ENCODE measurements around the gene QRICH1.

The QRICH1 gene

GRCh38 chr3:49032646-49033304 lies 61.1 kb downstream of the QRICH1 start:
- no peak for DNase-seq (ENCODE audit: low read depth)

DNA sequence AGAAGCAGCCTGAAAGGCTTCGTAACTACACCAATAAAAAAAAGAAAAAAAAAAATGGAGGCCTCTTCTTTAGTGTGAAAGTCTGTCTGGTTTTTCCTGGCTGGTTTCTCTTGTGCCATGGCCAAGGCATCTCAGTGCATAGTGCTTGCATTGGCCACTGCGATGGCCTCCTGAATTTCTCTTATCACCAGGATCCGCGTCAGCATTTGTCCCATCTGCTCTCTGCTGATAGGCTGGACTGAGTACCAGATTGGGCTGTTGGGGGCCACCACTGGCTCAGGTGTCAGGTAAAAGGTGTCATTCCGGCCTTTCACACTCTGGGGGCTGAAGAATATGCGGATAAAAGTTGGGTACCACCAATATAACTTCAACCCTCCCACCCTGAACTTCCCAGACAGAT lies 63.5 kb downstream of the QRICH1 start:
- no peak for DNase-seq (ENCODE audit: low read depth)

DNA sequence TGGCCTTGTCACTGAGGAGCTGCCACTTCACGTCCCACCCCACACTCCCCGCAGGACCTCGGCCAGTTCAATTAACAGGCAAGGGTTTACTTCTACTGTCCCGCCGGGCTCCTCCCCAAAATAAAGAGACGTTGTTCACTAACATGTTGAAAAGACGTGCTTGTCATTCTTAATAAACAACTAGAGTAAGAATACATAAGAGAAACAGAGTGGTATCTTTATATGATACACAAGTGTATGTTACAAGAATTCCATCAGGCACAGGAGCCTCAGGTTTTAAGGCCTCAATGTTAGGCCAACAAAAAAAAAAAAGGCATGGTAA lies 64.3 kb downstream of the QRICH1 start:
- DNase-seq (ENCODE audit: low read depth) = no peak

DNA sequence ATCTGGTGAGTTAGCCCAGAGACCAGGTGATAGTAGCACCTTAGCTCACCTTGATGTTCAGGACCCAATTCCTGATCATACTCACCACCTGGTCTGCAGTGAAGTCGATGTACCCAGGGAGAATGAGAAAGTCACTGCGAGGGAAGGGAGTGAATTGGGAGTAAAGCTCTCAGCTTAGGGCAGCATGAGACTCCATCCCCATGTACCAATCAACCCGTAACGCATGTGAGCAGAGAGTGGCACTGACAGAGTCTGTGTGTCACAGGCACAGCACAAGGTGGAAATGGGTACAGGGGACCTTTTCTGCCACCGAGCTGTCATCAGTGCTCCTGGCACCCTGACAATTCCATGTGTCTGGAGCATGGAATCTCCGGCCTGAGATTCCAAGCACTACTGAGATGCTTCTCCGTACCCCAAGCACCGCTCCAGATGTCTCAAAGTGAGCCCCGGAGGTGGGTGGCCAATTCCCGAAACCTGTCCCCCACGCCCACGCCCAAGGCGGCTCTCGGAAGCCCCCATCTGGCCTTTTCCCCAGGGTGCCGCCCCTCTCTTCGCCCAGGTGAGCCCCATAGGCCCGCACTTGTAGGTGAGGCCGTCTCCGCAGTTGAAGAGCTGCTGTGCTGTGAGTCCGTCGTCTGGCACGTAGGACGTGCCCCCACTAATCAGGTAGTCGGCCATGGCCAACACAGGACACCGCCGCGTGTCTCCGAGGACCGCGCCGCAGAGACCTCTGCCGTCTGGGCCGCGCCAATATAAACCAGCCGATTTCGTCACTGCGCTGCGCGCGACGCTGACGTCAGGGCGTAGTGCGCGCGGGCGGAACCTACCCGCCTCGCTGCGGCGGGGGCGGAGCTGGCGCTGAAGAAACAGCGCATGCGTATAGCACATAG lies 65.0 kb downstream of the QRICH1 start, which contains the start of gene IMPDH2:
Gene IMPDH2, minus strand, starts transcription at position 726 of the 890 bp plus-strand sequence. Its CDS starts 48 bp downstream, at position 678.
- DNase-seq (ENCODE audit: low read depth) = peak; percentile 79

DNA sequence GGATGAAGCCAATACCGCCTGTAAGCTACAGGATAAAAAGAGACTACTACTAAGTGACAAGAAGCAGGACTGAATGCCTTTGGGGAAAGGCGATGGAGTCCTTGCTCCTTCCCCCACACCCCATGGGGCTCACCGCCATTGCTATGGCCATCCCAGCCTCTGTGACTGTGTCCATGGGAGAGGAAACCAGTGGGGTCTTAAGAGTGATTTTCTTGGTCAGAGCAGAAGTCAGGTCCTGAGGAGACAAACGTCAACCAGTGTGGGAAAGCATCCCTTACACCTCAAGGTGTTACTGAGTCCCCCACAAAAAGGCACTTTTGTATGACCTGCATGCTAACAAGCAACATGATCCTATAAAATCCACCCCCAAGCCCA lies 65.6 kb downstream of the QRICH1 start:
- no peak for DNase-seq (ENCODE audit: low read depth)

DNA sequence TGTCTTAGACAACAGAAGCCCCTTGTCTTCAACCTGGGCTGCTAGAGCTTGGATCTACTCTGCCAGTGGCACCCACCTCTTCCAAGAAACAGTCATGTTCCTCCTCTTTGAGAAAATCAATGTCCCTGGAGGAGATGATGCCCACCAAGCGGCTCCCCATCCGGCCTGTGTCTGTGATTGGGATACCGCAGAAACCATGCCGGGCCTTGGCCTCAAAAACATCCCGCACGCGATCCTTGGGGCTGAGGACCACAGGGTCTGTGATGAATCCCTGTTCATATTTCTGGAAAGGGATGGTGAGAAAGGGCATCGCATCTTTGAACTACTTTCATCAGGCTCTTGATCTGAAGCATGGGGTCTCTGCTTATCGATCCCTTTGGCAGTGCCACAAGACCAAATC lies 66.2 kb downstream of the QRICH1 start:
- DNase-seq (ENCODE audit: low read depth) = no peak

DNA sequence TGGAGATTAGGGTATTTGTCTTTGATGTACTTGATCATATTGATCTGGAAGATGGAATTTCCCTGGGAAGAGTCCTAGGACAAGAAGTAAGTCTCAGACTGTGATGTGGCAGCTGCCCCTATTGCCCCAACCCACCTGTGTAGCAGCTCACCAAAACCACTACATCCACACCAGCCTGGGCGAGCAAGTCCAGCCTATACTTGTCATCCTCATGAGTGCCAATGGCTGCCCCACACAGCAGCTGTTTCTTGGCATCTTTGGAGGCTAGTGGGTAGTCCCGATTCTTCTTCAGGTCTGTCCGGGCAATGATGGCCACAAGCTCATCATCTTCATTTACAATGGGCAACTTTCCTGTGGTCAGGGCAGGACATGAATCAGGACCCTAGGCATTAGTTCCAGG lies 67.3 kb downstream of the QRICH1 start:
- DNase-seq (ENCODE audit: low read depth) = no peak

DNA sequence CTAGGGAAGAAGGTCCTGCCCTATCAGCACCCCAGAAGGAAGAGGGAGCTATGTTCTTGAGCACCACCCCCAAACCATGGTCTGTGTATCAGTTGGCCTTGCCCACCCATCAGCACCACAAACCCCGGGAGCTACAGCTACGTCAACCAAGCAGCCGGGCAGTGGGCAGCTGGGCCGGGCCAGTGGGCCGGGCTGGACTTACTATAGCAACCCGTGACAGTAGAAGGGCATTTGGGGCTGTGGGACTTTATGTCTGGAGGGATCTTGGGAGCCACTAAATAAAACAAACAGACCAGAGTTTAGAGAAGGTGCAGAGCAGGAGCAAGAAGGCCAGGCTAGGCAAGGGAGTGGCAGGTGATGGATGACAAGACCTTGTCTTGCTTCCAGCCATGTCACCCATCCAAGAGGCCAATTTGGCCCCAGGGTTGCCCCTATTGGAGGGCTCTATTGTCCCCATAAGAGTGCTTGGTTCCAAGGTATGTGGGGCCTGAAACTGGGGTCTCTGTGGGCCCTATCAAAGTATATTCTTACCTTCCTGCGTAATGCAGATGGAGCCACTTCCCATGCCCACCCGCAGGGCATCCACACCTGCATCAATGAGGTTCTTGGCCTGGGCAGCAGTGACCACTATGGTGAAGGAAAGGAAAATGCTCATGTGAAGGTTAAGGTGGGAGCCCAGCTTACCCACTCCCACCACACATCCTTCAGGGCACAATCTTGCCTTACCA lies 67.9 kb downstream of the QRICH1 start:
- no peak for DNase-seq (ENCODE audit: low read depth)

GRCh38 chr3:49025005-49025792 lies 68.7 kb downstream of the QRICH1 start:
- DNase-seq (ENCODE audit: low read depth) = no peak

GRCh38 chr3:49024449-49024848 lies 69.4 kb downstream of the QRICH1 start:
- DNase-seq (ENCODE audit: low read depth) = no peak

GRCh38 chr3:49023775-49024174 lies 70.1 kb downstream of the QRICH1 start:
- DNase-seq (ENCODE audit: low read depth) = no peak

GRCh38 chr3:49022688-49023171 lies 71.1 kb downstream of the QRICH1 start:
- no peak for DNase-seq (ENCODE audit: low read depth)

- peak; percentile 85 for DNase-seq (ENCODE audit: low read depth)
Measured at GRCh38 chr3:49021813-49022687, 71.8 kb downstream of the QRICH1 start, which contains the start of gene NDUFAF3. Gene NDUFAF3 (plus strand): TSS chr3:49022121. CDS start chr3:49022145, 24 bp downstream.

DNA sequence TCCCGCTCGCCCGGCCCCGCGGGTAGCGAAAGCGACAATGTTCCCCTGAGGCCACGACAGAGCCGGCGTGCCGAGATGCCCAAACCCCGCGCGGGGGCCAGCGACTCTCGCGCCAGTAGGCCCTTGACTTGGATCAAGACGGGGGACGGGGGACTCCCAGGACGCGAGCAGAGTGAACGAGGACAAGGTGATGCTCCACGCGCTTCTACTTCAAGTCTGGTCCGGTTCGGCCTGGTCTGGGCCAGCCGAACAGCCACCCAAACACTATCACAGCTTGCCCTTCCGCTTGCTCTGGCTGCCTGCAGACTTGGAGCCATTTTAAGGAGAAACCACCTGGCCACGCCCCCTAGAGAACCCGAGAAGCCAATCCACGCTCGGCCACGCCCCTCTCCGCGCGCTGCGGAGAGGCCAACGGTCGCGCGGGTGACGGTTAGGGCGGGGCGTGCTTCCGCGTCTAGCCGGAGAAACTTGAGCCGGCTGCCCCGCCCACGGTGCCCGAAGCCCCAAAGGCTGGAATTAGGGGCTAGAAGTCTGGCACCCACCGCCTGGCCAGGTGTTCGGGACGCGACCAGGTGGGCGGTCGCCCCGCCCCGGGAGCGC lies 72.6 kb downstream of the QRICH1 start:
- DNase-seq (ENCODE audit: low read depth) = peak; percentile 97

- no peak for DNase-seq (ENCODE audit: low read depth)
Measured at GRCh38 chr3:49020330-49021212, 73.3 kb downstream of the QRICH1 start.

- DNase-seq (ENCODE audit: low read depth) = no peak
Measured at GRCh38 chr3:49019941-49020329, 73.9 kb downstream of the QRICH1 start.

- no peak for DNase-seq (ENCODE audit: low read depth)
Measured at GRCh38 chr3:49018707-49019006, 75.2 kb downstream of the QRICH1 start.

DNA sequence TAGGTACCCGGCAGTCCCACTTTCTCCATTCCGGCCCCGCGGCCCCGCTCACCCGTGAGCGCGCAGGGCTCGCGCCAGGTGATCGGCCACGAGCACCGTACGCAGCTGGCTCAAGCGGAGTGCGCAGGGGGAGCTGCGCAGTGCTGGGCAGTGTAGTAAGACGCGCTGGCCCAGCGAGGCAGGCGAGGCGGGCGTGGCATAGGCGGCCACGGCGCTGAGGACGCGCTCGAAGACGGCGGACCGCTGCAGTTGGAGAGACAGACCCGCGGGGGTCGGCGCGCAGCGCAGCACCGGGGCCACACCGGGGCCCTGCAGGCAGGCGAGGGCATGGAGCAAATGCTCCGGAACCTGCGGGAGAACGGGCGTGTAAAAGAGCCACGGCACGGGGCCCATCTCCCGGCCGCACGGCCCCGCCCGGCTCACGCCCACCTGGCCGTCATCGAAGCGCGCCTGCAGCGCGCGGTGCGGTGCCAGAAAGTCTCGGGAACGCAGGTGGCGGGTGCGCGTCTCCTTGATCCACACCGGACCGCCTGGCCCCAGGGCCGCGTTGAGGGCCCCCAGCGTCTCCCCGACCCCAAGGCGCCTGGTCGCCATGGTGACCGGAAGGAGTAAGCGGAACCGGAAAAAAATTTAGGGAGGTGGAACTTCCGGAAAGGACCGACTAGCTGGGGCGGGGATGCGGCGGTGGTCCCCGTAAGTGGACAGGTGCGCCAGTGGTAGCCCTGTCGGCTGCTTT lies 75.7 kb downstream of the QRICH1 start, which contains the start of gene DALRD3:
Gene DALRD3, minus strand, starts transcription at position 610 of the 736 bp plus-strand sequence. Its CDS starts 16 bp downstream, at position 594.
- DNase-seq (ENCODE audit: low read depth) = no peak
